ENCODE results near the gene MAGOHB.
"Not testable (repeated sequence)": the region's sequence is repeated elsewhere in the genome, so short reads cannot be mapped to it uniquely, and the experiment has no call there.

Gene MAGOHB

GRCh38 chr12:10611258-10611657 is 2.2 kb downstream of the MAGOHB start:
- not testable (repeated sequence) for DNase-seq

GRCh38 chr12:10610188-10610587 is 3.2 kb downstream of the MAGOHB start:
- DNase-seq: no peak

GRCh38 chr12:10607885-10608458 is 5.4 kb downstream of the MAGOHB start:
- DNase-seq: no peak

- no peak for DNase-seq
Measured at GRCh38 chr12:10601860-10602259, 11.5 kb downstream of the MAGOHB start.

- no peak for DNase-seq
Measured at GRCh38 chr12:10600988-10601387, 12.4 kb downstream of the MAGOHB start.

- DNase-seq: no peak
Measured at GRCh38 chr12:10595881-10596280, 17.5 kb downstream of the MAGOHB start.

GRCh38 chr12:10590966-10591365 is 22.4 kb downstream of the MAGOHB start:
- no peak for DNase-seq

GRCh38 chr12:10584415-10584814 is 29.0 kb downstream of the MAGOHB start:
- DNase-seq: no peak

GRCh38 chr12:10582704-10583103 is 30.7 kb downstream of the MAGOHB start:
- DNase-seq: no peak

GRCh38 chr12:10582133-10582532 is 31.3 kb downstream of the MAGOHB start:
- not testable (repeated sequence) for DNase-seq

GRCh38 chr12:10574307-10574706 is 39.1 kb downstream of the MAGOHB start:
- DNase-seq: no peak

- DNase-seq: not testable (repeated sequence)
Measured at GRCh38 chr12:10572021-10572490, 41.4 kb downstream of the MAGOHB start.

GRCh38 chr12:10571141-10571540 is 42.3 kb downstream of the MAGOHB start:
- DNase-seq: no peak

GRCh38 chr12:10567813-10568212 is 45.6 kb downstream of the MAGOHB start:
- DNase-seq: no peak

- DNase-seq: no peak
Measured at GRCh38 chr12:10563966-10564365, 49.4 kb downstream of the MAGOHB start.

GRCh38 chr12:10563002-10563401 is 50.4 kb downstream of the MAGOHB start:
- DNase-seq: no peak

- no peak for DNase-seq
Measured at GRCh38 chr12:10562306-10562933, 51.0 kb downstream of the MAGOHB start.

GRCh38 chr12:10559244-10559643 is 54.2 kb downstream of the MAGOHB start:
- no peak for DNase-seq

- no peak for DNase-seq
Measured at GRCh38 chr12:10558789-10559188, 54.6 kb downstream of the MAGOHB start.

GRCh38 chr12:10558301-10558700 is 55.1 kb downstream of the MAGOHB start:
- no peak for DNase-seq

- DNase-seq: no peak
Measured at GRCh38 chr12:10557766-10558165, 55.6 kb downstream of the MAGOHB start.

- DNase-seq: no peak
Measured at GRCh38 chr12:10557329-10557728, 56.1 kb downstream of the MAGOHB start.

- DNase-seq: no peak
Measured at GRCh38 chr12:10554756-10555481, 58.5 kb downstream of the MAGOHB start.

- DNase-seq: no peak
Measured at GRCh38 chr12:10554228-10554755, 59.1 kb downstream of the MAGOHB start.

All from right forelimb (tissue), 1 donor.